ACC112 (cell line): Measurements from ENCODE around the gene GSG1.

Experiments
- H2AFZ ChIP-seq: fragments of 200-600 bp; sonication (generic); one replicate; pipeline ENCODE4 v1.6.0; 2017; ENCODE audit warnings: antibody characterized with exemption, low read length; ENCODE audit not compliant: unreplicated experiment
- H3K27ac ChIP-seq: fragments of 200-600 bp; sonication (generic); 2 replicates; pipeline ENCODE4 v1.5.1; 2014; ENCODE audit warnings: low read depth, mild to moderate bottlenecking, antibody characterized with exemption, low read length, moderate library complexity
- H3K27me3 ChIP-seq: fragments of 200-600 bp; sonication (generic); 2 replicates; pipeline ENCODE4 v1.6.1; 2014; ENCODE audit warnings: mild to moderate bottlenecking, antibody characterized with exemption, low read length, moderate library complexity, mixed read lengths; ENCODE audit not compliant: insufficient read depth
- H3K36me3 ChIP-seq: fragments of 200-600 bp; sonication (generic); 2 replicates; pipeline ENCODE4 v1.6.1; 2016; ENCODE audit warnings: mild to moderate bottlenecking, antibody characterized with exemption, low read length, moderate library complexity, mixed read lengths; ENCODE audit not compliant: insufficient read depth
- H3K4me1 ChIP-seq: fragments of 200-600 bp; sonication (generic); one replicate; pipeline ENCODE4 v1.6.1; 2016; ENCODE audit warnings: low read length, mixed read lengths; ENCODE audit not compliant: insufficient read depth, unreplicated experiment, control insufficient read depth
- H3K4me3 ChIP-seq: fragments of 200-600 bp; sonication (generic); 2 replicates; pipeline ENCODE4 v1.5.1; 2014; ENCODE audit warnings: mild to moderate bottlenecking, low read depth, low read length
- H3K79me2 ChIP-seq: fragments of 200-600 bp; sonication (generic); one replicate; pipeline ENCODE4 v1.6.0; 2016; ENCODE audit warnings: low read length; ENCODE audit not compliant: control insufficient read depth, unreplicated experiment, insufficient read depth

Gene GSG1

GRCh38 chr12:13103391-13104033, at the start of gene GSG1:
Gene GSG1 (minus strand): TSS chr12:13103667. CDS start chr12:13103512, 155 bp downstream.
- Histone ChIP-seq H3K36me3 (no peaks in the 10 kb centered on the region), H3K4me3 (no peak within 1 kb of the TSS), H3K4me1 (peaks cover 47% of the 10 kb centered on the region), H2AFZ (peak within 1 kb of the TSS; percentile 34), H3K79me2 (no peaks in the 10 kb centered on the region), H3K27ac (peak within 1 kb of the TSS; percentile 97), H3K27me3 (no peaks in the 10 kb centered on the region)

- Histone ChIP-seq H3K4me1 (peaks cover 31% of the 10 kb centered on the region), H3K27me3 (no peaks in the 10 kb centered on the region), H3K36me3 (no peaks in the 10 kb centered on the region), H3K79me2 (no peaks in the 10 kb centered on the region), H3K4me3 (no peak overlapping the region), H2AFZ (no peak overlapping the region), H3K27ac (peak overlapping the region; percentile 82; the same call in 1 of the 2 replicates)
Measured at GRCh38 chr12:13153180-13153579, 49.7 kb upstream of the GSG1 start.

- no peaks in the 10 kb centered on the region for H3K36me3 ChIP-seq
- H3K27ac ChIP-seq: no peak overlapping the region
- no peak overlapping the region for H2AFZ ChIP-seq
- no peaks in the 10 kb centered on the region for H3K27me3 ChIP-seq
- H3K4me3 ChIP-seq: no peak overlapping the region
- peaks cover 31% of the 10 kb centered on the region for H3K4me1 ChIP-seq
- H3K79me2 ChIP-seq: no peaks in the 10 kb centered on the region
Measured at GRCh38 chr12:13152756-13153155, 49.3 kb upstream of the GSG1 start.

GRCh38 chr12:13152281-13152680, 48.8 kb upstream of the GSG1 start:
- Histone ChIP-seq H3K27ac (no peak overlapping the region), H3K27me3 (no peaks in the 10 kb centered on the region), H2AFZ (no peak overlapping the region), H3K4me1 (peaks cover 31% of the 10 kb centered on the region), H3K36me3 (no peaks in the 10 kb centered on the region), H3K4me3 (no peak overlapping the region), H3K79me2 (no peaks in the 10 kb centered on the region)

- H3K27me3 ChIP-seq: no peaks in the 10 kb centered on the region
- no peak overlapping the region for H2AFZ ChIP-seq
- H3K4me3 ChIP-seq: no peak overlapping the region
Measured at GRCh38 chr12:13149411-13149810, 45.9 kb upstream of the GSG1 start.

GRCh38 chr12:13148485-13148847, 45.0 kb upstream of the GSG1 start:
- H3K4me1 ChIP-seq: peaks cover 10% of the 10 kb centered on the region
- H3K4me3 ChIP-seq: no peak overlapping the region
- no peaks in the 10 kb centered on the region for H3K36me3 ChIP-seq
- no peaks in the 10 kb centered on the region for H3K79me2 ChIP-seq
- no peak overlapping the region for H3K27ac ChIP-seq
- no peaks in the 10 kb centered on the region for H3K27me3 ChIP-seq
- no peak overlapping the region for H2AFZ ChIP-seq

More at GRCh38 chr12:13149411-13149810, 45.9 kb upstream of the GSG1 start:
- H3K36me3 ChIP-seq: no peaks in the 10 kb centered on the region
- no peaks in the 10 kb centered on the region for H3K79me2 ChIP-seq
- peaks cover 20% of the 10 kb centered on the region for H3K4me1 ChIP-seq
- no peak overlapping the region for H3K27ac ChIP-seq

- H3K79me2 ChIP-seq: no peaks in the 10 kb centered on the region
- H3K4me3 ChIP-seq: no peak overlapping the region
- no peaks in the 10 kb centered on the region for H3K27me3 ChIP-seq
- H3K36me3 ChIP-seq: no peaks in the 10 kb centered on the region
- H3K27ac ChIP-seq: no peak overlapping the region
- peaks cover 9% of the 10 kb centered on the region for H3K4me1 ChIP-seq
- H2AFZ ChIP-seq: no peak overlapping the region
Measured at GRCh38 chr12:13147688-13148484, 44.4 kb upstream of the GSG1 start.

GRCh38 chr12:13146336-13146938, 43.0 kb upstream of the GSG1 start:
- no peak overlapping the region for H3K4me3 ChIP-seq
- no peaks in the 10 kb centered on the region for H3K27me3 ChIP-seq
- peaks cover 9% of the 10 kb centered on the region for H3K4me1 ChIP-seq
- H3K79me2 ChIP-seq: no peaks in the 10 kb centered on the region
- H3K27ac ChIP-seq: no peak overlapping the region
- no peak overlapping the region for H2AFZ ChIP-seq
- H3K36me3 ChIP-seq: no peaks in the 10 kb centered on the region

- H2AFZ ChIP-seq: no peak overlapping the region
- no peaks in the 10 kb centered on the region for H3K79me2 ChIP-seq
- no peak overlapping the region for H3K27ac ChIP-seq
- no peaks in the 10 kb centered on the region for H3K27me3 ChIP-seq
- no peaks in the 10 kb centered on the region for H3K36me3 ChIP-seq
- H3K4me3 ChIP-seq: no peak overlapping the region
- peaks cover 9% of the 10 kb centered on the region for H3K4me1 ChIP-seq
Measured at GRCh38 chr12:13144266-13144828, 40.9 kb upstream of the GSG1 start.

GRCh38 chr12:13142747-13143146, 39.3 kb upstream of the GSG1 start:
- Histone ChIP-seq H3K36me3 (no peaks in the 10 kb centered on the region), H3K27ac (no peak overlapping the region), H3K4me1 (peaks cover 9% of the 10 kb centered on the region), H3K27me3 (no peaks in the 10 kb centered on the region), H3K79me2 (no peaks in the 10 kb centered on the region), H2AFZ (no peak overlapping the region), H3K4me3 (no peak overlapping the region)
